Peyer's patch (tissue), 4 donors: ENCODE results near the gene ADGRF4.

Source experiments
- POLR2A ChIP-seq, 2 donors: fragments of 450-650 bp; IDR thresholded peaks; one replicate each; pipeline ENCODE4 v1.5.1; 2017; ENCODE audit warnings: antibody characterized with exemption in 2 of 2, mild to moderate bottlenecking in 2 of 2, moderate library complexity in 2 of 2
- TF ChIP-seq, protein P1 (sequence below), 6 experiments: fragments of 450-650 bp in 4 of 6; fragments of 200-600 bp in 2 of 6; sonication (generic) in 1 of 6; IDR thresholded peaks; one replicate each; pipeline ENCODE4 v1.5.1; 2017 to 2019; ENCODE audit warnings: antibody characterized with exemption in 6 of 6, mild to moderate bottlenecking in 3 of 6, moderate library complexity in 1 of 6

DNA sequence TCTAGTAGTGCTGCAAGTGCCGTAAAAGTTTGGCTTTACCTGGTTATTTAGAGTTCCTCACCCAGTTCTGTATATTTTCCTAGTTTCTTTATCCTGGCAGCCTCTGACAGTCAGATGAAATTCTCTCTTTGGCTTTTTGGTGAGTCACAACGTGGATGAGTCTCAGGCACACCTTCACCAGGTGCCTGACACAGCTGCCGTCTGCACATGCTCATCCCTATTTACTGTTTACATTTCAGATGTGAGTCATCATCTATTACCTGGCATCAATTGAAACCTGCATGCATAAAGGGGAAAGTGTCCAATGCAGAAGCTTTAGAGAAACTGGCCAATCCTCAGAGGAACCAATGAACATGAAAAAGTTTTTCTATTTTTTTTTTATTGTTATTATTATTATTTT is 33.3 kb upstream of the ADGRF4 start:
- TF ChIP-seq, protein P1, sequence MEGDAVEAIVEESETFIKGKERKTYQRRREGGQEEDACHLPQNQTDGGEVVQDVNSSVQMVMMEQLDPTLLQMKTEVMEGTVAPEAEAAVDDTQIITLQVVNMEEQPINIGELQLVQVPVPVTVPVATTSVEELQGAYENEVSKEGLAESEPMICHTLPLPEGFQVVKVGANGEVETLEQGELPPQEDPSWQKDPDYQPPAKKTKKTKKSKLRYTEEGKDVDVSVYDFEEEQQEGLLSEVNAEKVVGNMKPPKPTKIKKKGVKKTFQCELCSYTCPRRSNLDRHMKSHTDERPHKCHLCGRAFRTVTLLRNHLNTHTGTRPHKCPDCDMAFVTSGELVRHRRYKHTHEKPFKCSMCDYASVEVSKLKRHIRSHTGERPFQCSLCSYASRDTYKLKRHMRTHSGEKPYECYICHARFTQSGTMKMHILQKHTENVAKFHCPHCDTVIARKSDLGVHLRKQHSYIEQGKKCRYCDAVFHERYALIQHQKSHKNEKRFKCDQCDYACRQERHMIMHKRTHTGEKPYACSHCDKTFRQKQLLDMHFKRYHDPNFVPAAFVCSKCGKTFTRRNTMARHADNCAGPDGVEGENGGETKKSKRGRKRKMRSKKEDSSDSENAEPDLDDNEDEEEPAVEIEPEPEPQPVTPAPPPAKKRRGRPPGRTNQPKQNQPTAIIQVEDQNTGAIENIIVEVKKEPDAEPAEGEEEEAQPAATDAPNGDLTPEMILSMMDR (IDR thresholded peaks at IDR 0.05), result no peak
- no peak for TF ChIP-seq POLR2A (IDR thresholded peaks at IDR 0.05)
